DMS53 (cell line): ENCODE measurements around the gene RPL36.

Experiments used
- DNase-seq: peaks from one replicate; lab custom pipeline; 2025; lab: John Stamatoyannopoulos, UW

The RPL36 gene

DNA sequence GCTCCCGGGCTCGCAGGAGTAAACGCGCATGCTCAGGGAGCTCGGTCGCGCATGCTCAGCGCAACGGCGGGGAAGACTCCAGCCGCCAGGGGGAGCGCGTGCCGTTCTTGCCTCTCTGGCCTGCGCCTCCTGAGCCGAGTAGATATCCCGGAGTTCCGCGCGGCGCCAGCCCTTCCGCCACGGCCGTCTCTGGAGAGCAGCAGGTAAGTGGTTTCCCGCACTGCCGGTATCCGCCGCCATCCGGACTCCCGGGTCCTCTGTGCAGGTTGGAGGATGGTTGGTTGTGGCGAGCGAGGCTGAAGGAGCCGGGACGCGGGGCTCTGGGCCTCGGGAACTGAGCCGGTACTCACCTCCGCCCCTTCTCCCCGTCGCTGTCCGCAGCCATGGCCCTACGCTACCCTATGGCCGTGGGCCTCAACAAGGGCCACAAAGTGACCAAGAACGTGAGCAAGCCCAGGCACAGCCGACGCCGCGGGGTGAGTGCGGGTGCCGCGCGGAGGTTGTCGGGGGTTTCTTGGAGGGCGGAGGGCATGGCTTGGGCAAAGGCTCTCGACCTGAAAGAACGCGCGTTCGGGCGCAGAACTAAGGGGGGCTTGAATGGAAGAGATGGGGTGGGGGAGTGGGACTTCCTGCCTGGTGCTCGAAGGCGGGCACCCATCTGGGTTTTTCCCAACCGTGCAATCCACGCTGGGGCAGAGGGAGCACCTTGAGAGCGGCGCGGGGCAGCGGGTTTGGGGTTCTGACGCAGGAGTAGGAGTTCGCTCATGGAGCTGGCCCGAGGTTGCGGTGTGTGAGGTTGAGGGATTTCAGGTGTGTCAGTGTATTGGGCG is at the start of gene RPL36:
Gene RPL36 (plus strand): TSS at position 171 of the 830 bp plus-strand sequence. CDS start 213 bp downstream, at position 384.
- peak; percentile 95 for DNase-seq

GRCh38 chr19:5641171-5641570 is 48.9 kb upstream of the RPL36 start:
- no peak for DNase-seq

DNA sequence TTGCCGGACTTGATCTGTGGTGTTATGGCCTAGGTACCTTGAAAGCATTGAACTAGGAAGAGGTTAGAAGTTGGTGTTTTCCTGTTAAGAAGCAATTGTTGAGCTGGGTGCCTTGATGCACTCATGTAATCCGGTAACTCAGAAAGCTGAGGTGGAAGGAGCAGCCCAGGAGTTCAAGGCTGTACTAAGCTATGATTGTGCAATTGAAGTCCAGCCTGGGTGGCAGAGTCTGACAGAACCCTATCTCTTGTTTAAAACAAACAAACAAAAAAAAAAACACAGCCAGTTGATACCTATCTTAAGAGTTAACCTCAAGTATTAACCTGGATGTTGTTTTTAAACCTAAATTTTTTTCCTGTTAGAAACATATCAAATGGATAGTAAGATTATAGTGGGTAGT is 47.9 kb upstream of the RPL36 start:
- no peak for DNase-seq

GRCh38 chr19:5643060-5643459 is 47.0 kb upstream of the RPL36 start:
- DNase-seq = no peak

DNA sequence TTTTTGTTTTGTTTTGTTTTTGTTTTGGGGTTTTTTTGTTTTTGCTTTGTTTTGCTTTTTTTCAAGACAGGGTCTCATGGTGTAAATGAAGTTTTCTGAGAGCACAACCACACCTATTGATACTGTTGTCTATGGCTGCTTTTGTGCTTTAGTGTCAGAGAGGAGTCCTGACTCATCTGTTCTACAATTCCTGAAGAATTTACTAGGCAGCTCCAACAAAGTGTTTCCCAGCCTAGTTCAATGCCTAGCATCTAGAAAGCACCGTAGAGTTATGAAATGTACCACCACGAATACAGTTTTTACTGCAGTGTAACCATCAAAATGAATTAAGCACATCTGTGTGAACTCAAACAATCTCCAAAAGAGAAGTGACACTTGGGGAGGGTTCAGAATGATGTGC is 46.1 kb upstream of the RPL36 start:
- DNase-seq = no peak

DNA sequence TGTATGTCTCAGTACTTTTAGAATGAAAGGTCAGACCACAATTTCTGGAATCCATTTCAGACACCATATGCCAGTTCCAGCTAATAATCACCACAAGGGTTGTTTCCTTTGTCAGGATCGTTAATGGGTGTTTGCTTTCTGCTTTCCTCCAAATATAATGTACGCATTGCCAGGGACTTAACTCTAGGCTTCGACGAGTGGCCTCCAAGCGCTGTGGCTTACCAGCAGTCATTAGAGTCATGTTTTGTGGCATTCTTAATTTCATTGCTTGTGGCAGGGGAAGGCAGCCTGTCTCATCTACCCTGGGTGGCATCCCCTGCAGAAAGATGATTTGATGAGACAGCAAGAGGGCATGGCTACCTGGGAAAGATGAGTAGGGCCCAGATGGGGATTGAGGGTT is 44.7 kb upstream of the RPL36 start:
- no peak for DNase-seq

DNA sequence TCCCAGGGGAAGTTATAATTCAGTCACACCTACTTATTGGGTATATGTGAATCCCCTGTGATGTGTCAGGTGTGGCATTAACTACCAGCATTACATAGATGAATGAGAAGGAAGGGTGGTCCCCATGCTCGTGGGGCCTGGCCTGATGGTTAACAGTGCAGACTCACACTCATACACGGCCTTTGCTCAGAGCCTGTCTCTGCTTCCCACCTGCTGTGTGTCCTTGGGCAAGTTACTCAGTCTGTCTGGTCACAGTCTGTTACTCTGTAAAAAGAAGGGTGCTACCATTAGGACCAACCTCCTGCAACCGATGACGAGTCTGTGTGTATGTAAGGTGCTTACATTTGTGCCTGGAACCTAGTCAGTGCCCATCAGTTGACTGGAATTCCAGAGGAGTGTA is 43.4 kb upstream of the RPL36 start:
- no peak for DNase-seq

DNA sequence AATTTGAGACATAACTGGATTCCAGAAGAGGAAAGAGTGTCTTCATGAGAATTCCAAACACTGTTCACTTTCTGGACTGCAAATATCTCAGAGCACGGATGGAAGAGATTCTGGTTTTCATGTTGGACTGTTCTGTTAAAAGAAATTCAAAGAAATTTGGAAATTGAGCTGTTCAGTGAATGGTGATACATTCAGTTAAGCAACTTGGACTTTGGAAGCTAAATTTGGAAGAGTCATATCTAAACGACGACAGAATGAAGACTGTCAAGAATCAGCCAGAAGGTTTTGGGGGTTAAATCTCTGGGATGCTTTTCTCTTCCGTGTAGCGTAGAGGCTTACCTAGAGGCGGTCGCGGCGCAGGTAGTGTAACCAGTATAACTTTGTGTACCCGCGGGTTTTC is 41.6 kb upstream of the RPL36 start:
- no peak for DNase-seq

GRCh38 chr19:5651361-5651760 is 38.7 kb upstream of the RPL36 start:
- DNase-seq = no peak

GRCh38 chr19:5652261-5652660 is 37.8 kb upstream of the RPL36 start:
- DNase-seq = no peak

- no peak for DNase-seq
These were observed 35.2 kb upstream of the RPL36 start for GRCh38 chr19:5654931-5655330.

DNA sequence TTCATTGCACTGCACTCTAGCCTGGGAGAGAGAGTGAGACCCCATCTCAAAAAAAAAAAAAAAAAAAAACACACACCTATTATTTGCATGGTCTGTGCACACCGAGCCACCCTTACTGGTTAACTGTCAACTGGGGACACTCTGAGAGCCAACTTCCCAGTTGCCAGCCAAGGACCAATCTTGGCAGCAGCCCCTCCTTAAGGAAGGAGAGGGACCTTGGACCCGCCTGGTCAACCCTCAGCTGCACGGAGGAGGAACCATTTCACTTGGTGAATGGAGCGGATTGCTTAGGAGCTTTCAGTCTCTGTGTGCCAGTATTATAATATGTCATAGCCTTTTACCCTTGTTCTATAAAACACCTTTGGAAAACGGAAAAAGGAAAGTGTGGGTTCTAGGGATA is 34.7 kb upstream of the RPL36 start:
- DNase-seq = no peak

DNA sequence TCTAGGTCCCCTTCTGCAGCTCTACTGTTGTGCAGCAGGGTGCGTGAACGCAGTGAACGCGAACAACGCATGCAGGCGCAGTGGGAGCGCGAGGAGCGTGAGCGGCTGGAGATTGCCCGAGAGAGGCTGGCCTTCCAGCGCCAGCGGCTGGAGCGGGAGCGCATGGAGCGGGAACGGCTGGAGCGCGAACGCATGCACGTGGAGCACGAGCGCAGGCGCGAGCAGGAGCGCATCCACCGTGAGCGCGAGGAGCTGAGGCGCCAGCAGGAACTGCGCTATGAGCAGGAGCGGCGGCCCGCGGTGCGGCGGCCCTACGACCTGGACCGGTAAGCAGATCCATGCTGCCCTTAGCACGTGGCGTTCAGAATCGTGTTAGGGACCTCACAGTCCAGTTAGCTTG is 28.6 kb upstream of the RPL36 start:
- no peak for DNase-seq

DNA sequence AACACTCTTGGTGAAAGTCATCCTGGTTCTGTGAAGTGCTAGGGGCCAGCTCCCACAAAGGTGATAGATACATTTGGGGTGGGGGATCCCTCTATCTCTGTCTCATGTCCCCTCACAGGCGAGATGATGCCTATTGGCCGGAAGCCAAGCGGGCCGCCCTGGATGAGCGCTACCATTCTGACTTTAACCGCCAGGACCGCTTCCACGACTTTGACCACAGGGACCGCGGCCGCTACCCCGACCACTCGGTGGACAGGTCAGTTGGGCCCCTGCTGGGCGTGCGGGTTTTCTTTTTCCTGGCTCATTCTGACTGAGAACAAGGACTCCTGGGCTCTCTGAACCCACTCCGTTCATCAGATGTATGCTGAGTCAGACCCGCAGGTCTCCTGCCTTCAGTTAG is 26.2 kb upstream of the RPL36 start:
- no peak for DNase-seq

- DNase-seq = no peak
These were observed 25.6 kb upstream of the RPL36 start for GRCh38 chr19:5664515-5664914.

GRCh38 chr19:5665781-5666513 is 24.1 kb upstream of the RPL36 start:
- DNase-seq = peak; percentile 56

GRCh38 chr19:5666921-5667610 is 23.0 kb upstream of the RPL36 start:
- DNase-seq = no peak

- DNase-seq = no peak
These were observed 22.3 kb upstream of the RPL36 start for GRCh38 chr19:5667751-5668271.

DNA sequence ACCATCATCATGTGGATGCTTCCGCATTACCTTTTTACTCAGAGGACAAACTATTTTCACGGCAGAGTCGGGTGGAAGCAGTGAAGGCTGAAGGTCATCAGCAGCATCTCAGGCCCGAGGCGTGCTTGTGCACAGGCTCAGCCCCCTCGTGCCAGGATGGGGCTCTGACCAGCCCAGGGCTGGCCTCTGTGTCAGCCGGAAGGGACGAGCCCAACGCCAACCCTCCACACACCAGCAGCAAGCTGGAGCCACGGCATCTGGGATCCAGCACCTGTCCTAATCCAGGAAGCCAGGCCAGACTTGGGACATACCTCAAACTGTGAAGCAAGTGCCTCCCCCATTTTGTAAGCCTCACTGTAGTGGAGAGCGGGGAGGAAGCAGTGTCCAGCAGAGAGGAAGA is 20.9 kb upstream of the RPL36 start:
- DNase-seq = no peak

DNA sequence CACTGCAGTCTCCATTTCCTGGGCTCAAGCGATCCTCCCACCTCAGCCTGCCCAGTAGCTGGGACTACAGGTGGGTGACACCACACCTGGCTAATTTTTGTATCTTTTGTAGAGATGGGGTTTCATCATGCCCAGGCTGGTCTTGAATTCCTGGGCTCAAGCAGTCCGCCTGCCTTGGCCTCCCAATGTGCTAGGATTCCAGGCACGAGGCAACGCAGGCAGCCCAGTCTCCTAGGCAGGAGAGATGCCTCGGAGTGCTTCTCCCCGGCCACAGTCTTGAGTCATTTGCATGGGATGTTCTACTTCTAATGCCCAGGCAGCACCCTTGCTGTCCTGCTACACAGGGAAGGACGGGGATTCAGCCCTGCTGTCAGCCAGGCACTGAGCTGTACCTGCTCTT is 18.5 kb upstream of the RPL36 start:
- DNase-seq = no peak

GRCh38 chr19:5672708-5673459 is 17.2 kb upstream of the RPL36 start:
- DNase-seq = no peak

- no peak for DNase-seq
These were observed 16.3 kb upstream of the RPL36 start for GRCh38 chr19:5673752-5674151.
